GM12878 (cell line): ENCODE measurements around the gene NPB. TPM values are rescaled to one million over a fixed set of nuclear protein-coding genes. Genes with fewer than 3 reads are reported as not detected.

Experiments used
- ATAC-seq: fragments of 200-7000 bp; cut with Tn5 transposase; 3 replicates; pipeline ENCODE4 v1.9.1; 2020; ENCODE audit warnings: mild to moderate bottlenecking, moderate library complexity
- BruUV-seq: library from RNA; stranded (reverse); fragments of 400-500 nt; replicated peaks from 2 replicates; lab custom pipeline; 2021; lab: Mats Ljungman, UMichigan
- CTCF ChIA-PET: fragments of 300-600 bp; sonication (Branson Sonifier 250); formaldehyde crosslinking; extraction: SDS; loops from one replicate; lab custom pipeline; 2021; ENCODE audit warnings: inconsistent platforms; lab: Yijun Ruan, JAX
- POLR2A ChIA-PET: fragments of 350-600 bp; formaldehyde crosslinking; extraction: SDS; loops from one replicate; lab custom pipeline; 2021; ENCODE audit warnings: inconsistent platforms; lab: Charles Lee
- RAD21 ChIA-PET: fragments of 300-600 bp; sonication (Branson Sonifier 250); formaldehyde crosslinking; loops from one replicate; lab custom pipeline; 2023; ENCODE audit warnings: antibody characterized with exemption; ENCODE audit not compliant: unreplicated experiment; lab: Charles Lee
- SMC1A ChIA-PET: fragments of 300-600 bp; sonication (Branson Sonifier 250); formaldehyde crosslinking; loops from one replicate; lab custom pipeline; 2023; ENCODE audit not compliant: unreplicated experiment, uncharacterized antibody; lab: Charles Lee
- DNase-seq: peaks from one replicate; pipeline ENCODE4 v3.0.0-alpha.2; 2011; ENCODE audit warnings: low read depth, low spot score
- FAIRE-seq: peaks from 3 replicates; lab custom pipeline; 2011; peaks lifted over from hg19 to GRCh38; lab: Jason Lieb, UNC
- H2AFZ ChIP-seq: 2 replicates; pipeline ENCODE4 v1.6.0; 2011; ENCODE audit warnings: low read depth, low read length, control low read depth; ENCODE audit not compliant: control insufficient read depth
- H3K27ac ChIP-seq: 2 replicates; pipeline ENCODE4 v1.5.1; 2011; ENCODE audit warnings: control low read depth; ENCODE audit not compliant: control insufficient read depth, insufficient read depth
- H3K27me3 ChIP-seq, 2 experiments: replicated peaks in 1 of 2; 2 replicates each; pipeline versions ENCODE4 v1.6.0 to v1.6.1; 2011; ENCODE audit warnings: low read length in 1 of 2; ENCODE audit not compliant: control insufficient read depth in 2 of 2, insufficient read depth in 2 of 2
- H3K36me3 ChIP-seq, 2 experiments: 2 replicates each; pipeline ENCODE4 v1.5.1; 2011; ENCODE audit warnings: low read length in 1 of 2; ENCODE audit not compliant: control insufficient read depth in 2 of 2, insufficient read depth in 2 of 2
- H3K4me1 ChIP-seq: 2 replicates; pipeline ENCODE4 v1.6.1; 2011; ENCODE audit warnings: mild to moderate bottlenecking, low read length, moderate library complexity, mixed read lengths; ENCODE audit not compliant: control insufficient read depth, insufficient read depth
- H3K4me2 ChIP-seq: 2 replicates; pipeline ENCODE4 v1.6.0; 2011; ENCODE audit warnings: control low read depth; ENCODE audit not compliant: control insufficient read depth, insufficient read depth
- H3K4me3 ChIP-seq: fragments of 200-600 bp; sonication (generic); 2 replicates; pipeline ENCODE4 v1.5.1; 2016
- H3K79me2 ChIP-seq: 2 replicates; pipeline ENCODE4 v1.6.0; 2011; ENCODE audit warnings: low read length; ENCODE audit not compliant: control insufficient read depth, insufficient read depth
- H3K9ac ChIP-seq: 2 replicates; pipeline ENCODE4 v1.8.0; 2011; ENCODE audit warnings: low read length, control low read depth, mixed read lengths; ENCODE audit not compliant: control insufficient read depth, insufficient read depth
- H3K9me3 ChIP-seq: replicated peaks from 3 replicates; pipeline ENCODE4 v1.5.1; 2011; ENCODE audit warnings: mild to moderate bottlenecking, low read length; ENCODE audit not compliant: control insufficient read depth, insufficient read depth
- H4K20me1 ChIP-seq: 2 replicates; pipeline ENCODE4 v1.6.0; 2011; ENCODE audit not compliant: control insufficient read depth, insufficient read depth
- BMI1 ChIP-seq: fragments of 450-650 bp; IDR thresholded peaks from 2 replicates; pipeline ENCODE4 v1.6.1; 2016; ENCODE audit warnings: mild to moderate bottlenecking, moderate library complexity, borderline replicate concordance
- MEF2A ChIP-seq: IDR thresholded peaks from 2 replicates; pipeline ENCODE4 v1.6.1; 2011; ENCODE audit warnings: low read depth, mild to moderate bottlenecking, low read length, moderate library complexity; ENCODE audit not compliant: insufficient read depth
- MEF2B ChIP-seq: fragments of 450-650 bp; IDR thresholded peaks from 2 replicates; pipeline ENCODE4 v1.6.1; 2018; ENCODE audit warnings: mild to moderate bottlenecking, moderate library complexity; ENCODE audit not compliant: partially characterized antibody, poor library complexity, severe bottlenecking
- MXI1 ChIP-seq: fragments of 150-350 bp; IDR thresholded peaks from 2 replicates; pipeline ENCODE4 v1.6.1; 2011; ENCODE audit warnings: low read depth, mild to moderate bottlenecking, inconsistent platforms, low read length, improper control_type of control experiment
- NR2C2 ChIP-seq: IDR thresholded peaks from 2 replicates; pipeline ENCODE4 v1.6.1; 2011; ENCODE audit warnings: borderline replicate concordance, low read depth; ENCODE audit not compliant: control insufficient read depth, insufficient read length
- POLR2AphosphoS5 ChIP-seq: IDR thresholded peaks from 2 replicates; pipeline ENCODE4 v1.6.1; 2011; ENCODE audit warnings: mild to moderate bottlenecking, low read length, inconsistent platforms
- RELA ChIP-seq: fragments of 450-650 bp; IDR thresholded peaks from 2 replicates; pipeline ENCODE4 v1.8.0; 2014; ENCODE audit warnings: borderline replicate concordance; ENCODE audit not compliant: partially characterized antibody
- RUNX3 ChIP-seq: IDR thresholded peaks from 2 replicates; pipeline ENCODE4 v1.6.1; 2012; ENCODE audit warnings: low read length, inconsistent platforms
- SMAD1 ChIP-seq: fragments of 450-650 bp; IDR thresholded peaks from 2 replicates; pipeline ENCODE4 v1.6.1; 2018; ENCODE audit warnings: mild to moderate bottlenecking, low read depth; ENCODE audit not compliant: partially characterized antibody
- YBX1 ChIP-seq: fragments of 450-650 bp; IDR thresholded peaks from 2 replicates; pipeline ENCODE4 v1.6.1; 2016; ENCODE audit warnings: antibody characterized with exemption
- ZNF622 ChIP-seq: fragments of 450-650 bp; IDR thresholded peaks from 2 replicates; pipeline ENCODE4 v1.6.1; 2017; ENCODE audit warnings: mild to moderate bottlenecking, inconsistent platforms
- WGBS: methylation state at CpG from one replicate; pipeline ENCODE4 v1.1.6; 2016; ENCODE audit warnings: low lambda C conversion rate; ENCODE audit not compliant: insufficient replicate concordance, insufficient coverage; ENCODE audit errors: missing lambda C conversion rate; 5-methylcytosine and 5-hydroxymethylcytosine counted together
- in situ Hi-C: fragments of 300-500 bp; cut with MboI; formaldehyde crosslinking; loops from 9 replicates; pipeline ENCODE4 v1.14.3; 2018; ENCODE audit warnings: mixed read lengths
- intact Hi-C: fragments of 100-400 bp; cut with micrococcal nuclease; formaldehyde crosslinking; loops from one replicate; pipeline ENCODE4 v1.14.2; 2022; ENCODE audit not compliant: unreplicated experiment
- polyA plus RNA-seq, 11 experiments: library from polyadenylated mRNA; depleted of rRNA in 4 of 11; unstranded in 6 of 11; stranded (reverse) in 5 of 11; fragments of >200 nt; fragmentation: Nextera tagmentation in 4 of 11; fragmentation: Illumina TruSeq in 1 of 11; extraction: Ambion mirVana in 4 of 11; extraction: Trizol in 1 of 11; gene quantifications; 1 replicate in 1 of 11; 2 replicates in 10 of 11; pipeline versions ENCODE4 v1.2.1 to v1.2.3, GENCODE V29; 2011 to 2016; ENCODE audit warnings: inconsistent platforms in 2 of 11, missing spikeins in 2 of 11, low read depth in 1 of 11
- total RNA-seq, 4 experiments: library from RNA; depleted of rRNA in 3 of 4; stranded (reverse); fragments of >200 nt in 3 of 4; fragmentation: Illumina TruSeq in 1 of 4; extraction: Trizol in 1 of 4; gene quantifications; 2 replicates each; pipeline versions ENCODE4 v1.2.1 to v1.2.3, GENCODE V29; 2013 to 2021
- TF ChIP-seq, protein P1 (sequence below): fragments of 450-650 bp; IDR thresholded peaks from 2 replicates; pipeline ENCODE4 v1.6.1; 2014; ENCODE audit warnings: mild to moderate bottlenecking

Gene NPB
- total and polyA plus RNA-seq, 10 of the 15 experiments (the other 5 are each of a cell fraction or from before 2014, with no cell fraction given) = 0.03 to 0.40 (median 0.15) TPM; not detected in 2

DNA sequence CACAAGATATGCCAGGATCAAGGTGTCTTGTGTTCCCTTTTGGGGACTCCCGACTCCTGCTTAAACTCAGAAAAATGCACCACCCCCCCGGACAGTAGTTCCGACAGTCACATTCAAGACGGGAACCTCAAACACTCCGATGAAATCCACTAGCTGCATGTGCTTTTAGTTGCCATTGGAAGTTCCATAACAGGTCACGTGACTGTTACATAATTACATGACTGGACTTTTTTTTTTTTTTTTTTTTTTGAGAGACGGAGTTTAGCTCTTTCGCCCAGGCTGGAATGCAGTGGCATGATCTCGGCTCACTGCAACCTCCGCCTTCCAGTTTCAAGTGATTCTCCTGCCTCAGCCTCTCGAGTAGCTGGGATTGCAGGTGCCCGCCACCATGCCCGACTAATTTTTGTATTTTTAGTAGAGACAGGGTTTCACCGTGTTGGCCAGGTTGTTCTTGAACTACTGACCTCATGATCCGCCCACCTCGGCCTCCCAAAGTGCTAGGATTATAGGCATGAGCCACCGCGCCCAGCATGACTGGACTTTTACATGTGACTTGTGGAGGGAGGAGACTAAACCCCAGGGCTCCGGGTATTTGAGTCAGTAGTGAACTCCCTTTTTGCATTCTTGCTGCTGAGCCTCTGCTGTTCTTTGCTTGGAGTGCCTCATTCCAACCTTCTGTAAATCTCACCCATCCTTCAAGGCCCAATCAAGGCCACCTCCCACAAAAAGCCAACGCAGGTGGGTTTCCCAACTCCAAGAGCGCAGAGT, 14.4 kb downstream of the NPB start:
- H3K4me1 ChIP-seq = peaks cover 6% of the 10 kb centered on the region
- peak overlapping the region; percentile 96 for H3K4me3 ChIP-seq
- peak overlapping the region; percentile 83 for H3K9ac ChIP-seq
- in situ Hi-C loops = no loop called here
- intact Hi-C loops = no loop called here
- no peak overlapping the region for H2AFZ ChIP-seq
- H4K20me1 ChIP-seq = no peaks in the 10 kb centered on the region
- H3K27ac ChIP-seq = no peak overlapping the region
- 78% methylated on average over 21 of the region's 21 CpGs for WGBS
- ChIA-PET CTCF (interaction anchor here (1.0 to 2.0 kb wide), 6 partner anchors 9 to 105 kb away, joined by 3 to 6 read pairs (median 4); partner anchors contain the start of gene MAFG), RAD21 (interaction anchor here (1.4 to 1.6 kb wide), 2 partner anchors 44 to 47 kb away, joined by 4 to 8 read pairs; no protein-coding TSS in a partner anchor), POLR2A (interaction anchor here (0.6 to 1.6 kb wide), 9 partner anchors 10 to 376 kb away, joined by 3 to 8 read pairs (median 5); partner anchors contain the start of gene MAFG), SMC1A (interaction anchor here (0.9 to 1.3 kb wide), 2 partner anchors 11 to 20 kb away, joined by 4 to 6 read pairs; partner anchors contain the start of gene MAFG)
- H3K4me2 ChIP-seq = peak overlapping the region; percentile 88
- H3K9me3 ChIP-seq = no peaks in the 10 kb centered on the region
- TF ChIP-seq NR2C2 = no peak
- TF ChIP-seq YBX1 = no peak
- TF ChIP-seq RUNX3 = no peak
- TF ChIP-seq RELA = no peak
- TF ChIP-seq, protein P1, sequence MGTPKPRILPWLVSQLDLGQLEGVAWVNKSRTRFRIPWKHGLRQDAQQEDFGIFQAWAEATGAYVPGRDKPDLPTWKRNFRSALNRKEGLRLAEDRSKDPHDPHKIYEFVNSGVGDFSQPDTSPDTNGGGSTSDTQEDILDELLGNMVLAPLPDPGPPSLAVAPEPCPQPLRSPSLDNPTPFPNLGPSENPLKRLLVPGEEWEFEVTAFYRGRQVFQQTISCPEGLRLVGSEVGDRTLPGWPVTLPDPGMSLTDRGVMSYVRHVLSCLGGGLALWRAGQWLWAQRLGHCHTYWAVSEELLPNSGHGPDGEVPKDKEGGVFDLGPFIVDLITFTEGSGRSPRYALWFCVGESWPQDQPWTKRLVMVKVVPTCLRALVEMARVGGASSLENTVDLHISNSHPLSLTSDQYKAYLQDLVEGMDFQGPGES = no peak
- no peak for TF ChIP-seq SMAD1
- TF ChIP-seq MXI1 = no peak
- TF ChIP-seq MEF2B = no peak
- TF ChIP-seq ZNF622 = no peak
- TF ChIP-seq MEF2A = no peak
- no peak for TF ChIP-seq POLR2AphosphoS5
- TF ChIP-seq BMI1 = no peak
- BruUV-seq = no TSS peak
- no peaks in the 10 kb centered on the region for H3K27me3 ChIP-seq
- DNase-seq (no peak), ATAC-seq (no peak), FAIRE-seq (no peak)
- H3K79me2 ChIP-seq = peaks cover 24% of the 10 kb centered on the region
- H3K36me3 ChIP-seq = peaks cover 14 to 30% of the 10 kb centered on the region in 2 experiments
